Thoracic aorta endothelial cell (primary cell): ENCODE results near the gene PGBD4. TPM values are rescaled to one million over a fixed set of nuclear protein-coding genes. Genes with fewer than 3 reads are reported as not detected.

Experiments used
- total RNA-seq: library from RNA; depleted of rRNA; stranded (reverse); fragments of >200 nt; gene quantifications from 2 replicates; pipeline ENCODE4 v1.2.3, GENCODE V29; 2012

PGBD4 gene
- 1.7 and 1.8 TPM in 2 replicates for total RNA-seq

GRCh38 chr15:34101366-34102174 is at the start of gene PGBD4, which contains the start of gene EMC7:
Gene PGBD4 (plus strand): TSS chr15:34102083. CDS start chr15:34102532, 449 bp downstream.
Gene EMC7 (minus strand): TSS chr15:34101862. CDS start chr15:34101839, 23 bp downstream.

Other genes with a start within 250 kb of the PGBD4 start
- gene CHRM5, start 133.6 kb upstream of the PGBD4 start, total RNA-seq: not detected in 2 replicates
- 25.4 and 26.8 TPM in 2 replicates for gene AVEN, start 62.9 kb upstream of the PGBD4 start, total RNA-seq
- 49.2 and 50.3 TPM in 2 replicates for gene EMC7, start 221 bp upstream of the PGBD4 start, total RNA-seq
- 76.2 and 78.7 TPM in 2 replicates for gene KATNBL1, start 108.0 kb downstream of the PGBD4 start, total RNA-seq
- gene EMC4, start 122.9 kb downstream of the PGBD4 start, total RNA-seq: 115 and 135 TPM in 2 replicates
- gene SLC12A6, start 235.7 kb downstream of the PGBD4 start, total RNA-seq: 40.4 and 44.2 TPM in 2 replicates
- gene NOP10, start 241.1 kb downstream of the PGBD4 start, total RNA-seq: 205 and 280 TPM in 2 replicates
- not detected in 2 replicates for gene NUTM1, start 241.2 kb downstream of the PGBD4 start, total RNA-seq